IPS DF 4.7 (cell line): Measurements from ENCODE around the gene TBC1D23.
"Not testable (repeated sequence)": the region's sequence is repeated elsewhere in the genome, so short reads cannot be mapped to it uniquely, and the experiment has no call there.

Source experiments
- DNase-seq: peaks from one replicate; pipeline ENCODE4 v3.0.0-alpha.2; 2013; ENCODE audit warnings: low spot score; ENCODE audit errors: extremely low read depth

TBC1D23 gene

GRCh38 chr3:100260685-100261484 lies at the start of gene TBC1D23:
TSS of gene TBC1D23 (plus strand) at chr3:100260992. CDS start at chr3:100261019, 27 bp downstream.
- DNase-seq: peak; percentile 99

- no peak for DNase-seq
Measured at GRCh38 chr3:100213891-100214573, 46.8 kb upstream of the TBC1D23 start.

GRCh38 chr3:100214574-100214964 lies 46.2 kb upstream of the TBC1D23 start:
- DNase-seq: no peak

- no peak for DNase-seq
Measured at GRCh38 chr3:100216713-100217112, 44.1 kb upstream of the TBC1D23 start.

GRCh38 chr3:100221159-100221558 lies 39.6 kb upstream of the TBC1D23 start:
- no peak for DNase-seq

GRCh38 chr3:100225193-100225592 lies 35.6 kb upstream of the TBC1D23 start:
- no peak for DNase-seq

- no peak for DNase-seq
Measured at GRCh38 chr3:100225883-100226282, 34.9 kb upstream of the TBC1D23 start.

- DNase-seq: no peak
Measured at GRCh38 chr3:100226712-100227429, 33.9 kb upstream of the TBC1D23 start.

- no peak for DNase-seq
Measured at GRCh38 chr3:100227511-100227921, 33.3 kb upstream of the TBC1D23 start.

GRCh38 chr3:100228247-100228646 lies 32.5 kb upstream of the TBC1D23 start:
- no peak for DNase-seq

- DNase-seq: not testable (repeated sequence)
Measured at GRCh38 chr3:100229188-100229587, 31.6 kb upstream of the TBC1D23 start.

- DNase-seq: no peak
Measured at GRCh38 chr3:100230710-100231109, 30.1 kb upstream of the TBC1D23 start.

GRCh38 chr3:100231668-100232067 lies 29.1 kb upstream of the TBC1D23 start:
- no peak for DNase-seq

GRCh38 chr3:100234364-100234763 lies 26.4 kb upstream of the TBC1D23 start:
- no peak for DNase-seq

- no peak for DNase-seq
Measured at GRCh38 chr3:100238599-100238998, 22.2 kb upstream of the TBC1D23 start.

- DNase-seq: not testable (repeated sequence)
Measured at GRCh38 chr3:100242471-100242870, 18.3 kb upstream of the TBC1D23 start.

- no peak for DNase-seq
Measured at GRCh38 chr3:100244264-100244663, 16.5 kb upstream of the TBC1D23 start.

- no peak for DNase-seq
Measured at GRCh38 chr3:100245136-100245535, 15.7 kb upstream of the TBC1D23 start.

- no peak for DNase-seq
Measured at GRCh38 chr3:100245927-100246326, 14.9 kb upstream of the TBC1D23 start.

- DNase-seq: no peak
Measured at GRCh38 chr3:100246999-100247398, 13.8 kb upstream of the TBC1D23 start.

GRCh38 chr3:100252001-100252400 lies 8.8 kb upstream of the TBC1D23 start:
- no peak for DNase-seq

- no peak for DNase-seq
Measured at GRCh38 chr3:100254168-100254777, 6.5 kb upstream of the TBC1D23 start.
